OCI-LY1 (cell line): Measurements from ENCODE around the gene SFI1.

ENCODE experiments used
- H2AFZ ChIP-seq: fragments of 200-600 bp; sonication (generic), shearing (Covaris generic); 2 replicates; pipeline ENCODE4 v1.6.0; 2014; ENCODE audit warnings: antibody characterized with exemption, mild to moderate bottlenecking, low read length
- H3F3A ChIP-seq: fragments of 200-600 bp; sonication (generic), shearing (Covaris generic); 2 replicates; pipeline ENCODE4 v1.6.0; 2014; ENCODE audit warnings: mild to moderate bottlenecking, antibody characterized with exemption, low read length, moderate library complexity; ENCODE audit not compliant: insufficient read depth
- H3K27ac ChIP-seq: fragments of 200-600 bp; sonication (generic); 2 replicates; pipeline ENCODE4 v1.5.1; 2014; ENCODE audit warnings: low read length, mixed run types, mild to moderate bottlenecking, low read depth; ENCODE audit not compliant: poor library complexity, severe bottlenecking
- H3K27me3 ChIP-seq: fragments of 200-600 bp; sonication (generic); 2 replicates; pipeline ENCODE4 v1.6.0; 2014; ENCODE audit warnings: antibody characterized with exemption, mild to moderate bottlenecking, low read length, moderate library complexity; ENCODE audit not compliant: insufficient read depth
- H3K36me3 ChIP-seq: fragments of 200-600 bp; sonication (generic); 2 replicates; pipeline ENCODE4 v1.6.1; 2014; ENCODE audit warnings: mild to moderate bottlenecking, antibody characterized with exemption, low read length, moderate library complexity, mixed read lengths; ENCODE audit not compliant: insufficient read depth
- H3K4me1 ChIP-seq: fragments of 200-600 bp; sonication (generic); 2 replicates; pipeline ENCODE4 v1.5.1; 2014; ENCODE audit warnings: mild to moderate bottlenecking, low read length, moderate library complexity; ENCODE audit not compliant: insufficient read depth, severe bottlenecking
- H3K4me2 ChIP-seq: fragments of 200-600 bp; sonication (generic), shearing (Covaris generic); 2 replicates; pipeline ENCODE4 v1.6.1; 2014; ENCODE audit warnings: low read length
- H3K4me3 ChIP-seq: fragments of 200-600 bp; sonication (generic); 2 replicates; pipeline ENCODE4 v1.5.1; 2014; ENCODE audit warnings: low read length, low read depth, mild to moderate bottlenecking, mixed read lengths; ENCODE audit not compliant: poor library complexity, severe bottlenecking
- H3K79me2 ChIP-seq: fragments of 200-600 bp; shearing (Covaris generic); 2 replicates; pipeline ENCODE4 v1.6.1; 2016; ENCODE audit warnings: mixed run types, low read length, mixed read lengths; ENCODE audit not compliant: insufficient read depth
- H3K9ac ChIP-seq: fragments of 200-600 bp; sonication (generic), shearing (Covaris generic); 2 replicates; pipeline ENCODE4 v1.6.1; 2014; ENCODE audit warnings: mild to moderate bottlenecking, low read length, mixed read lengths
- H3K9me2 ChIP-seq: fragments of 200-600 bp; sonication (generic), shearing (Covaris generic); 2 replicates; pipeline ENCODE4 v1.6.1; 2014; ENCODE audit warnings: low read depth, mild to moderate bottlenecking, low read length, mixed read lengths
- H3K9me3 ChIP-seq: fragments of 200-600 bp; shearing (Covaris generic); 2 replicates; pipeline ENCODE4 v1.6.1; 2014; ENCODE audit warnings: low read length, mixed read lengths
- H4K20me1 ChIP-seq: fragments of 200-600 bp; sonication (generic), shearing (Covaris generic); 2 replicates; pipeline ENCODE4 v1.6.0; 2016; ENCODE audit warnings: mild to moderate bottlenecking, low read length; ENCODE audit not compliant: insufficient read depth
- EZH2 ChIP-seq: fragments of 200-600 bp; sonication (generic), shearing (Covaris generic); IDR thresholded peaks from 2 replicates; pipeline ENCODE4 v1.8.0; 2017; ENCODE audit warnings: borderline replicate concordance, mixed run types, mild to moderate bottlenecking, antibody characterized with exemption, low read length, moderate library complexity, mixed read lengths
- TF ChIP-seq, protein P1 (sequence below): fragments of 200-600 bp; sonication (generic), shearing (Covaris generic); IDR thresholded peaks from 2 replicates; pipeline ENCODE4 v1.5.1; 2017; ENCODE audit warnings: mild to moderate bottlenecking, antibody characterized with exemption, low read length, moderate library complexity, mixed read lengths

The SFI1 gene

DNA sequence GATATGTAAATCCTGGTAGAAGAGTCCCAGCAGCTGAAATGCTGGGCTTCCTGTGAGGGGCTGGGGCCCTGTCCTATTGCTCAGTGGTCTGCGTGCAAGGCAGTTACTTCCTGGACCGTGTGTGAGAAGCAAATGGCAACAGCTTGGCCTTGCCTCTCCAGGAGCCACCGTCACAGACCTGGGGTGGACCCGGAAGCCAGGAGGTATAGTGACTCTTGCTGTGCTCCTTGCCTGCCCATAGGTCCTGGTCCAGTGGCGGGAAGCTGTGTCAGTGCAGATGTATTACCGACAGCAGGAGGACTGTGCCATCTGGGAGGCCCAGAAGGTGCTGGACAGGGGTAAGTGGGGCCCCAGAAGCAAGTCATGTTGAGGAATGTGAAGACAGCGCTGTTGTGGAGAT is 111.4 kb downstream of the SFI1 start:
- Histone ChIP-seq H3K9me3 (no peaks in the 10 kb centered on the region), H3K27ac (no peak overlapping the region), H4K20me1 (no peaks in the 10 kb centered on the region), H3F3A (no peaks in the 10 kb centered on the region), H3K9me2 (no peaks in the 10 kb centered on the region), H3K36me3 (peaks cover 57% of the 10 kb centered on the region), H2AFZ (no peak overlapping the region), H3K4me2 (no peak overlapping the region), H3K27me3 (no peaks in the 10 kb centered on the region), H3K79me2 (no peaks in the 10 kb centered on the region), H3K4me1 (no peaks in the 10 kb centered on the region), H3K9ac (no peak overlapping the region), H3K4me3 (no peak overlapping the region)
- TF ChIP-seq, protein P1, sequence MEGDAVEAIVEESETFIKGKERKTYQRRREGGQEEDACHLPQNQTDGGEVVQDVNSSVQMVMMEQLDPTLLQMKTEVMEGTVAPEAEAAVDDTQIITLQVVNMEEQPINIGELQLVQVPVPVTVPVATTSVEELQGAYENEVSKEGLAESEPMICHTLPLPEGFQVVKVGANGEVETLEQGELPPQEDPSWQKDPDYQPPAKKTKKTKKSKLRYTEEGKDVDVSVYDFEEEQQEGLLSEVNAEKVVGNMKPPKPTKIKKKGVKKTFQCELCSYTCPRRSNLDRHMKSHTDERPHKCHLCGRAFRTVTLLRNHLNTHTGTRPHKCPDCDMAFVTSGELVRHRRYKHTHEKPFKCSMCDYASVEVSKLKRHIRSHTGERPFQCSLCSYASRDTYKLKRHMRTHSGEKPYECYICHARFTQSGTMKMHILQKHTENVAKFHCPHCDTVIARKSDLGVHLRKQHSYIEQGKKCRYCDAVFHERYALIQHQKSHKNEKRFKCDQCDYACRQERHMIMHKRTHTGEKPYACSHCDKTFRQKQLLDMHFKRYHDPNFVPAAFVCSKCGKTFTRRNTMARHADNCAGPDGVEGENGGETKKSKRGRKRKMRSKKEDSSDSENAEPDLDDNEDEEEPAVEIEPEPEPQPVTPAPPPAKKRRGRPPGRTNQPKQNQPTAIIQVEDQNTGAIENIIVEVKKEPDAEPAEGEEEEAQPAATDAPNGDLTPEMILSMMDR: no peak
- no peak for TF ChIP-seq EZH2

DNA sequence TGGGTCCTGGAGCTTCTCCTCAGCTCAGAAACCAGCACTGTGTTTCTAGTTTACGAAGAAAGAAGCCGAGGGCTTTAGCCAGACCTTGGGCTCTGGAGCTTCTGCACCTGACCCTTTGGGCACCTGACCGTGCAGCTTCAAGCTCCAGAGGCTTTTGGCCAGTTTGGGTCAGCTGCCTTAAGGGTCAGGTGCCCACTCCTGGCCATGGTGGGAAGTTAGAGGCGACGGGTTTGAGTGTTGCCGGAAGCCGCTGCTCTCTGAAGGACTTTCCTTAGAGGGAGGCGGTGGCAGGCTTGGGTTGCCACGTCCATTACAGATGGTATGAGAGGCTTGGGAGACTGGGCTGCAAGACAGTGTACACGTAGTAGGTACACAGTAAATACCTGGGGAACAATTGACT is 113.4 kb downstream of the SFI1 start:
- no peak overlapping the region for H3K4me2 ChIP-seq
- H3K9ac ChIP-seq: no peak overlapping the region
- H4K20me1 ChIP-seq: no peaks in the 10 kb centered on the region
- no peak overlapping the region for H3K4me3 ChIP-seq
- H3F3A ChIP-seq: no peaks in the 10 kb centered on the region
- H2AFZ ChIP-seq: no peak overlapping the region
- H3K27me3 ChIP-seq: no peaks in the 10 kb centered on the region
- H3K4me1 ChIP-seq: no peaks in the 10 kb centered on the region
- H3K27ac ChIP-seq: no peak overlapping the region
- no peaks in the 10 kb centered on the region for H3K79me2 ChIP-seq
- H3K9me3 ChIP-seq: no peaks in the 10 kb centered on the region
- H3K9me2 ChIP-seq: no peaks in the 10 kb centered on the region
- TF ChIP-seq, protein P1: no peak
- no peak for TF ChIP-seq EZH2
- peaks cover 37% of the 10 kb centered on the region; the same call in 1 of the 2 replicates for H3K36me3 ChIP-seq

DNA sequence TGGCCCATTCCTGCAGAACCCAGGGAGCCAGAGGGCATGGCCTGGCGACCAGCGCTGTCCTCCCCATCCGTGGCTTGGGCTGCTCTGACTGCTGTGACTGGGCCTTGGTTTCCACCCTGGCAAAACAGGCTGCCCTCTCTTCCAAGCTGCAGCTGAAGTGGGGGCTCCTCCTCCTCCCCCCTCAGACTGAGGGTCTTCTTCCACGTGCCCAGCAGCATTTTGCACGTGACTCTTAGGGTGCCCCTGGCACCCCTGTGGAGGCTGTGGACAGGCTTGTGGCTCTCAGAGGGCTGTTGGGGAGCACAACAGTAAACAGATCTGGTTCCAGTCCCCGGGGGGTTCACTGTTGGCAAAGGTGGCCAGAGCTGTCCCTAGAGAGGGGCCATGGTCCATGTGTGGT is 114.3 kb downstream of the SFI1 start:
- H3K9me2 ChIP-seq: no peaks in the 10 kb centered on the region
- H3F3A ChIP-seq: no peaks in the 10 kb centered on the region
- TF ChIP-seq, protein P1: no peak
- TF ChIP-seq EZH2: no peak
- no peaks in the 10 kb centered on the region for H3K79me2 ChIP-seq
- H3K27me3 ChIP-seq: no peaks in the 10 kb centered on the region
- H3K9ac ChIP-seq: no peak overlapping the region
- H3K4me1 ChIP-seq: no peaks in the 10 kb centered on the region
- no peak overlapping the region for H3K4me3 ChIP-seq
- H3K36me3 ChIP-seq: peaks cover 32% of the 10 kb centered on the region; the same call in 1 of the 2 replicates
- H3K4me2 ChIP-seq: no peak overlapping the region
- H3K9me3 ChIP-seq: no peaks in the 10 kb centered on the region
- no peaks in the 10 kb centered on the region for H4K20me1 ChIP-seq
- no peak overlapping the region for H3K27ac ChIP-seq
- H2AFZ ChIP-seq: no peak overlapping the region
